H9 (cell line): Measurements from ENCODE around the gene RAB40B. TPM values are rescaled to one million over a fixed set of nuclear protein-coding genes. Genes with fewer than 3 reads are reported as not detected.
"Not testable (repeated sequence)": the region's sequence is repeated elsewhere in the genome, so short reads cannot be mapped to it uniquely, and the experiment has no call there.

Experiments used
- DNase-seq: peaks from one replicate; pipeline ENCODE4 v3.0.0-alpha.2; 2017
- H2AFZ ChIP-seq: one replicate; pipeline ENCODE4 v1.6.1; 2013; ENCODE audit warnings: mild to moderate bottlenecking, low read length, control low read depth, moderate library complexity
- H2AK5ac ChIP-seq: 2 replicates; pipeline ENCODE4 v1.6.1; 2013; ENCODE audit warnings: low read length, control low read depth, mixed read lengths; ENCODE audit not compliant: insufficient read length
- H2BK120ac ChIP-seq: one replicate; pipeline ENCODE4 v1.6.1; 2013; ENCODE audit warnings: low read depth, mild to moderate bottlenecking, low read length, control low read depth, inconsistent platforms; ENCODE audit not compliant: poor library complexity, severe bottlenecking
- H2BK12ac ChIP-seq: 2 replicates; pipeline ENCODE4 v1.6.1; 2013; ENCODE audit warnings: low read length, control low read depth, mixed read lengths, low read depth; ENCODE audit not compliant: insufficient read length
- H2BK15ac ChIP-seq: 2 replicates; pipeline ENCODE4 v1.6.1; 2013; ENCODE audit warnings: low read depth, low read length, control low read depth
- H2BK20ac ChIP-seq: one replicate; pipeline ENCODE4 v1.6.1; 2013; ENCODE audit warnings: low read depth, mild to moderate bottlenecking, low read length, control low read depth, inconsistent platforms; ENCODE audit not compliant: poor library complexity, severe bottlenecking
- H2BK5ac ChIP-seq: 2 replicates; pipeline ENCODE4 v1.6.1; 2013; ENCODE audit warnings: low read length, control low read depth, mixed read lengths; ENCODE audit not compliant: insufficient read length
- H3K14ac ChIP-seq: 2 replicates; pipeline ENCODE4 v1.6.1; 2013; ENCODE audit warnings: low read length, control low read depth; ENCODE audit not compliant: insufficient read depth
- H3K18ac ChIP-seq: 2 replicates; pipeline ENCODE4 v1.6.1; 2013; ENCODE audit warnings: low read depth, mild to moderate bottlenecking, mixed read lengths, low read length, control low read depth; ENCODE audit not compliant: insufficient read length
- H3K23ac ChIP-seq: 2 replicates; pipeline ENCODE4 v1.6.1; 2013; ENCODE audit warnings: low read length, control low read depth, mixed read lengths, low read depth; ENCODE audit not compliant: insufficient read length
- H3K23me2 ChIP-seq: 2 replicates; pipeline ENCODE4 v1.6.1; 2013; ENCODE audit warnings: low read depth, mild to moderate bottlenecking, mixed read lengths, low read length, control low read depth; ENCODE audit not compliant: insufficient read length, poor library complexity, severe bottlenecking
- H3K27ac ChIP-seq: 2 replicates; pipeline ENCODE4 v1.5.1; 2013; ENCODE audit warnings: low read length, control low read depth, mixed read lengths, low read depth; ENCODE audit not compliant: insufficient read length
- H3K27me3 ChIP-seq: 2 replicates; pipeline ENCODE4 v1.6.1; 2013; ENCODE audit warnings: low read length, control low read depth, inconsistent platforms; ENCODE audit not compliant: insufficient read depth
- H3K4ac ChIP-seq: 2 replicates; pipeline ENCODE4 v1.6.1; 2013; ENCODE audit warnings: low read depth, mild to moderate bottlenecking, control low read depth, inconsistent platforms, low read length, moderate library complexity
- H3K4me1 ChIP-seq: 2 replicates; pipeline ENCODE4 v1.6.1; 2013; ENCODE audit warnings: low read length, control low read depth, inconsistent platforms; ENCODE audit not compliant: insufficient read depth
- H3K4me2 ChIP-seq: 2 replicates; pipeline ENCODE4 v1.6.1; 2013; ENCODE audit warnings: low read length, control low read depth, mixed read lengths; ENCODE audit not compliant: insufficient read length, insufficient read depth
- H3K56ac ChIP-seq: 2 replicates; pipeline ENCODE4 v1.6.1; 2013; ENCODE audit warnings: low read depth, mild to moderate bottlenecking, mixed read lengths, low read length, control low read depth; ENCODE audit not compliant: insufficient read length
- H3K79me1 ChIP-seq: 2 replicates; pipeline ENCODE4 v1.6.1; 2013; ENCODE audit warnings: low read depth, mild to moderate bottlenecking, moderate library complexity, low read length, control low read depth, inconsistent platforms; ENCODE audit not compliant: insufficient read depth, poor library complexity, severe bottlenecking
- H3K79me2 ChIP-seq: 2 replicates; pipeline ENCODE4 v1.6.1; 2013; ENCODE audit warnings: low read length, control low read depth, inconsistent platforms; ENCODE audit not compliant: insufficient read depth
- H3K9ac ChIP-seq: 2 replicates; pipeline ENCODE4 v1.6.1; 2013; ENCODE audit warnings: low read length, control low read depth, mixed read lengths; ENCODE audit not compliant: insufficient read length; ENCODE audit errors: extremely low read depth
- H3K9me3 ChIP-seq: one replicate; pipeline ENCODE4 v1.6.1; 2013; ENCODE audit warnings: low read depth, low read length, inconsistent platforms; ENCODE audit not compliant: control insufficient read depth
- H3T11ph ChIP-seq: one replicate; pipeline ENCODE4 v1.6.1; 2013; ENCODE audit warnings: mild to moderate bottlenecking, low read length, control low read depth, inconsistent platforms
- H4K20me1 ChIP-seq: one replicate; pipeline ENCODE4 v1.6.1; 2013; ENCODE audit not compliant: control insufficient read depth, insufficient read length, insufficient read depth
- H4K5ac ChIP-seq: 2 replicates; pipeline ENCODE4 v1.6.1; 2013; ENCODE audit warnings: low read depth, mild to moderate bottlenecking, mixed read lengths, low read length, control low read depth; ENCODE audit not compliant: insufficient read length
- H4K8ac ChIP-seq: replicated peaks from 2 replicates; pipeline ENCODE4 v1.6.1; 2013; ENCODE audit warnings: low read length, control low read depth, mixed read lengths, low read depth; ENCODE audit not compliant: insufficient read length
- H4K91ac ChIP-seq: 2 replicates; pipeline ENCODE4 v1.6.1; 2013; ENCODE audit warnings: low read depth, mild to moderate bottlenecking, moderate library complexity, mixed read lengths, low read length, control low read depth; ENCODE audit not compliant: insufficient read length
- H3K27ac Mint-ChIP-seq, 3 experiments: 2 replicates in 2 of 3; 3 replicates in 1 of 3; pipeline ENCODE4 v1.8.0; 2020 to 2021; ENCODE audit warnings: mixed read lengths in 3 of 3, mild to moderate bottlenecking in 1 of 3, moderate library complexity in 1 of 3
- H3K27me3 Mint-ChIP-seq: 2 replicates; pipeline ENCODE4 v1.8.0; 2021; ENCODE audit warnings: low read depth, mild to moderate bottlenecking, moderate library complexity, mixed read lengths
- H3K36me3 Mint-ChIP-seq, 3 experiments: 2 replicates in 2 of 3; 3 replicates in 1 of 3; pipeline ENCODE4 v1.8.0; 2020 to 2021; ENCODE audit warnings: low read depth in 3 of 3, mixed read lengths in 3 of 3; ENCODE audit not compliant: insufficient read depth in 1 of 3
- H3K4me1 Mint-ChIP-seq, 2 experiments: 2 replicates each; pipeline ENCODE4 v1.8.0; 2020; ENCODE audit warnings: mixed read lengths in 2 of 2
- H3K4me3 Mint-ChIP-seq, 2 experiments: 2 replicates in 1 of 2; 3 replicates in 1 of 2; pipeline ENCODE4 v1.8.0; 2020 to 2021; ENCODE audit warnings: mild to moderate bottlenecking in 2 of 2, mixed read lengths in 2 of 2, moderate library complexity in 1 of 2
- H3K9me3 Mint-ChIP-seq, 2 experiments: 2 replicates in 1 of 2; 3 replicates in 1 of 2; pipeline ENCODE4 v1.8.0; 2020; ENCODE audit warnings: mild to moderate bottlenecking in 2 of 2, mixed read lengths in 2 of 2, moderate library complexity in 1 of 2
- WGBS: extraction: QIAGEN DNeasy Blood & Tissue Kit; methylation state at CpG from one replicate; pipeline ENCODE4 v1.1.7; 2013; ENCODE audit warnings: missing lambda C conversion rate, low lambda C conversion rate, mixed read lengths; ENCODE audit not compliant: insufficient read length; ENCODE audit errors: extremely low coverage; 5-methylcytosine and 5-hydroxymethylcytosine counted together
- total RNA-seq: library from RNA; stranded (reverse); gene quantifications from 2 replicates; pipeline ENCODE4 v1.2.1, GENCODE V29; 2021
- TF ChIP-seq, protein P1 (sequence below): fragments of 200-600 bp; sonication (generic); conservative IDR thresholded peaks from 3 replicates; pipeline ENCODE4 v1.8.0; 2021; ENCODE audit warnings: antibody characterized with exemption, mild to moderate bottlenecking

RAB40B gene
- total RNA-seq, 1 experiment from 2014 or later = 3.5 TPM

- H3K18ac ChIP-seq = no peak overlapping the region
- Mint-ChIP-seq H3K27me3 (peaks cover 16% of the 10 kb centered on the region), H3K9me3 (peaks cover 20 to 28% of the 10 kb centered on the region in 2 experiments), H3K27ac (no peak overlapping the region), H3K4me1 (peaks cover 24 to 25% of the 10 kb centered on the region in 2 experiments), H3K36me3 (peaks cover 32 to 60% (median 54%) of the 10 kb centered on the region in 3 experiments), H3K4me3 (no peak overlapping the region)
- H4K20me1 ChIP-seq = no peaks in the 10 kb centered on the region
- no peak overlapping the region for H2AK5ac ChIP-seq
- no peak overlapping the region for H3T11ph ChIP-seq
- no peak overlapping the region for H3K4ac ChIP-seq
- no peak overlapping the region for H2BK120ac ChIP-seq
- no peak overlapping the region for H4K5ac ChIP-seq
- no peak overlapping the region for H2BK12ac ChIP-seq
- no peaks in the 10 kb centered on the region for H3K79me1 ChIP-seq
- no peak overlapping the region for H4K91ac ChIP-seq
- no CpG with 5 or more reads among the region's 8 CpGs for WGBS
- no peaks in the 10 kb centered on the region for H3K79me2 ChIP-seq
- no peak overlapping the region for H4K8ac ChIP-seq
- H2AFZ ChIP-seq = no peak overlapping the region
- H3K9me3 ChIP-seq = no peaks in the 10 kb centered on the region
- H3K14ac ChIP-seq = no peak overlapping the region
- H2BK5ac ChIP-seq = no peak overlapping the region
- peaks cover 5% of the 10 kb centered on the region for H3K23me2 ChIP-seq
- H2BK20ac ChIP-seq = no peak overlapping the region
- H3K23ac ChIP-seq = no peak overlapping the region
- TF ChIP-seq, protein P1, sequence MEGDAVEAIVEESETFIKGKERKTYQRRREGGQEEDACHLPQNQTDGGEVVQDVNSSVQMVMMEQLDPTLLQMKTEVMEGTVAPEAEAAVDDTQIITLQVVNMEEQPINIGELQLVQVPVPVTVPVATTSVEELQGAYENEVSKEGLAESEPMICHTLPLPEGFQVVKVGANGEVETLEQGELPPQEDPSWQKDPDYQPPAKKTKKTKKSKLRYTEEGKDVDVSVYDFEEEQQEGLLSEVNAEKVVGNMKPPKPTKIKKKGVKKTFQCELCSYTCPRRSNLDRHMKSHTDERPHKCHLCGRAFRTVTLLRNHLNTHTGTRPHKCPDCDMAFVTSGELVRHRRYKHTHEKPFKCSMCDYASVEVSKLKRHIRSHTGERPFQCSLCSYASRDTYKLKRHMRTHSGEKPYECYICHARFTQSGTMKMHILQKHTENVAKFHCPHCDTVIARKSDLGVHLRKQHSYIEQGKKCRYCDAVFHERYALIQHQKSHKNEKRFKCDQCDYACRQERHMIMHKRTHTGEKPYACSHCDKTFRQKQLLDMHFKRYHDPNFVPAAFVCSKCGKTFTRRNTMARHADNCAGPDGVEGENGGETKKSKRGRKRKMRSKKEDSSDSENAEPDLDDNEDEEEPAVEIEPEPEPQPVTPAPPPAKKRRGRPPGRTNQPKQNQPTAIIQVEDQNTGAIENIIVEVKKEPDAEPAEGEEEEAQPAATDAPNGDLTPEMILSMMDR = no peak
- no peak overlapping the region for H3K4me2 ChIP-seq
- H2BK15ac ChIP-seq = no peak overlapping the region
- H3K27ac ChIP-seq = no peak overlapping the region
- H3K4me1 ChIP-seq = peaks cover 3% of the 10 kb centered on the region; the same call in 1 of the 2 replicates
- no peak overlapping the region for H3K9ac ChIP-seq
- H3K56ac ChIP-seq = no peak overlapping the region
- DNase-seq = no peak
- peaks cover 4% of the 10 kb centered on the region; the same call in 1 of the 2 replicates for H3K27me3 ChIP-seq
Observed at GRCh38 chr17:82745524-82745923, 47.0 kb upstream of the RAB40B start.

DNA sequence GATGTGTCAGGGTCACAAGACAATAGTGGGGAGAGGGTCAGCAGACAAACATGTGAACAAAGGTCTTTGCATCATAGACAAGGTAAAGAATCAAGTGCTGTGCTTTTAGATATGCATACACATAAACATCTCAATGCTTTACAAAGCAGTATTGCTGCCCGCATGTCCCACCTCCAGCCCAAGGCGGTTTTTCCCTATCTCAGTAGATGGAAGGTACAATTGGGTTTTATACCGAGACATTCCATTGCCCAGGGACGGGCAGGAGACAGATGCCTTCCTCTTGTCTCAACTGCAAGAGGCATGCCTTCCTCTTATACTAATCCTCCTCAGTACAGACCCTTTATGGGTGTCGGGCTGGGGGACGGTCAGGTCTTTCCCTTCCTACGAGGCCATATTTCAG is 46.2 kb upstream of the RAB40B start:
- not testable (repeated sequence) for H3K27me3 Mint-ChIP-seq, H2BK12ac ChIP-seq, H3K4me1 ChIP-seq, H3K27me3 ChIP-seq, H2BK20ac ChIP-seq, H3K18ac ChIP-seq, H2BK15ac ChIP-seq, H3K4ac ChIP-seq, H3K79me2 ChIP-seq, H2AK5ac ChIP-seq, H2AFZ ChIP-seq, H2BK120ac ChIP-seq, H2BK5ac ChIP-seq, H3K27ac ChIP-seq, DNase-seq, H3T11ph ChIP-seq, H4K20me1 ChIP-seq, H3K23me2 ChIP-seq, H4K91ac ChIP-seq, H3K79me1 ChIP-seq, H3K56ac ChIP-seq, H3K9me3 ChIP-seq, H3K23ac ChIP-seq, H4K5ac ChIP-seq, H3K4me2 ChIP-seq, H3K9ac ChIP-seq, H4K8ac ChIP-seq, H3K14ac ChIP-seq
- Mint-ChIP-seq H3K9me3 (peaks cover 28 to 35% of the 10 kb centered on the region in 2 experiments), H3K4me1 (peaks cover 17 to 19% of the 10 kb centered on the region in 2 experiments), H3K36me3 (peaks cover 40 to 68% (median 62%) of the 10 kb centered on the region in 3 experiments), H3K27ac (peak overlapping the region; percentile 50 to 85 (median 81); a peak in 3 of 7 replicates), H3K4me3 (peak overlapping the region in 1 of 2 experiments; percentile 17; a peak in 2 of 5 replicates)
- WGBS = no CpG with 5 or more reads among the region's 7 CpGs
